Peyer's patch (tissue), 4 donors: ENCODE results near the gene MARK3.

Source experiments
- POLR2A ChIP-seq, 2 donors: fragments of 450-650 bp; IDR thresholded peaks; one replicate each; pipeline ENCODE4 v1.5.1; 2017; ENCODE audit warnings: antibody characterized with exemption in 2 of 2, mild to moderate bottlenecking in 2 of 2, moderate library complexity in 2 of 2
- TF ChIP-seq, protein P1 (sequence below), 6 experiments: fragments of 450-650 bp in 4 of 6; fragments of 200-600 bp in 2 of 6; sonication (generic) in 1 of 6; IDR thresholded peaks; one replicate each; pipeline ENCODE4 v1.5.1; 2017 to 2019; ENCODE audit warnings: antibody characterized with exemption in 6 of 6, mild to moderate bottlenecking in 3 of 6, moderate library complexity in 1 of 6

DNA sequence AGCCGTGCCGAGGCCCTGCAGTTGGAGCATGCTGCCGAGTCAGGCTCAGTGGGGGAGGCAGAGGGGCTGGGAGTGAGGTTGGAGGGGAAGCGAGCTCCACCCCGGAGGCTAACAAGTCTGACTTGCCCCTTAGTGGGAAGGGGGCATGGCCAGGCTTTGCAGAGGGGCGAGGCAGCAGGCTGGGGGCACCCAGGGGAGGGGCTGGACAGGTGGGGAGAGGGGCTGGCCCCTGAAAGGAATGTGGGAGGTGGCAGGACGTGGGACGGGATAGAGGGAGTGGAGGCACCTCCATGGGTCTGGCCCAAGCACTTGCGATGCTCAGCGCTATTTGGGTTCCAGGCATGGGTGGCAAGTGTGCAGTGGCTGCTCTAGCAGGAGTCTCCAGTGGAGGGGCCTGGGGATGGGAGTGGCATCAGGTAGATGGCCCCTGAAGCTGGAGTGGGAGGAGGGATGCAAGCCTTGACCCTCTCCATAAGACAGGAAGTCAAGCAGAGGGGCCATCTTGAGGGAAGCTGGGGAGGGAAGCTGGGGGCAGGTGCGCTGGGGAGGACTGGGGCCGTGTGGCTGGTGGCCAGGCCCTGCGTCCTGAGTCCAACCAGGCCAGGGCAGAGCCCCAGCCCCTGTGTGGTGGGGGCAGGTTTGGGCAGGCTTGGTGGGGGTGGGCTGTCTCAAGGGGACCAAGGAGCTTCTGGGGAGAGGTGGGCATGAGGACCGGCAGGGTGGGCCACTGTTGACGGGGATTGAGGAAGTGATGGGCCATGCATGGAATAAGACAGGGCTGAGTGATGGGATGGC, 146.4 kb downstream of the MARK3 start:
- TF ChIP-seq, protein P1, sequence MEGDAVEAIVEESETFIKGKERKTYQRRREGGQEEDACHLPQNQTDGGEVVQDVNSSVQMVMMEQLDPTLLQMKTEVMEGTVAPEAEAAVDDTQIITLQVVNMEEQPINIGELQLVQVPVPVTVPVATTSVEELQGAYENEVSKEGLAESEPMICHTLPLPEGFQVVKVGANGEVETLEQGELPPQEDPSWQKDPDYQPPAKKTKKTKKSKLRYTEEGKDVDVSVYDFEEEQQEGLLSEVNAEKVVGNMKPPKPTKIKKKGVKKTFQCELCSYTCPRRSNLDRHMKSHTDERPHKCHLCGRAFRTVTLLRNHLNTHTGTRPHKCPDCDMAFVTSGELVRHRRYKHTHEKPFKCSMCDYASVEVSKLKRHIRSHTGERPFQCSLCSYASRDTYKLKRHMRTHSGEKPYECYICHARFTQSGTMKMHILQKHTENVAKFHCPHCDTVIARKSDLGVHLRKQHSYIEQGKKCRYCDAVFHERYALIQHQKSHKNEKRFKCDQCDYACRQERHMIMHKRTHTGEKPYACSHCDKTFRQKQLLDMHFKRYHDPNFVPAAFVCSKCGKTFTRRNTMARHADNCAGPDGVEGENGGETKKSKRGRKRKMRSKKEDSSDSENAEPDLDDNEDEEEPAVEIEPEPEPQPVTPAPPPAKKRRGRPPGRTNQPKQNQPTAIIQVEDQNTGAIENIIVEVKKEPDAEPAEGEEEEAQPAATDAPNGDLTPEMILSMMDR (IDR thresholded peaks at IDR 0.05), result no peak
- TF ChIP-seq POLR2A (IDR thresholded peaks at IDR 0.05), result no peak
